Right lobe of liver (tissue), 6 donors: ENCODE measurements around the gene TRIM34. TPM values are rescaled to one million over a fixed set of nuclear protein-coding genes. Genes with fewer than 3 reads are reported as not detected.
"Not testable (repeated sequence)": the region's sequence is repeated elsewhere in the genome, so short reads cannot be mapped to it uniquely, and the experiment has no call there.

Source experiments
- ATAC-seq, 4 donors: fragments of 200-7000 bp; cut with Tn5 transposase; one replicate each; pipeline ENCODE4 v1.9.1; 2020; ENCODE audit warnings: mild to moderate bottlenecking in 4 of 4, moderate library complexity in 4 of 4
- DNase-seq, 3 donors: peaks; one replicate each; pipeline ENCODE4 v3.0.0-alpha.2; 2020
- H3K27ac ChIP-seq, 3 donors: fragments of 200-600 bp; one replicate each; pipeline ENCODE4 v1.8.0; 2022
- H3K27me3 ChIP-seq, 2 donors: fragments of 200-600 bp; one replicate each; pipeline ENCODE4 v1.8.0; 2022
- H3K36me3 ChIP-seq, 4 donors: fragments of 200-600 bp; sonication (generic) in 1 of 4; one replicate each; pipeline versions ENCODE4 v1.5.1 to v1.8.0; 2017 to 2022; ENCODE audit warnings: control low read depth in 1 of 4
- H3K4me1 ChIP-seq, 4 donors: fragments of 200-600 bp; sonication (generic) in 1 of 4; one replicate each; pipeline versions ENCODE4 v1.5.1 to v1.8.0; 2017 to 2022; ENCODE audit warnings: control low read depth in 1 of 4
- H3K4me3 ChIP-seq, 3 donors: fragments of 200-600 bp; one replicate each; pipeline ENCODE4 v1.8.0; 2022
- H3K9me3 ChIP-seq, 4 donors: fragments of 200-600 bp; sonication (generic) in 1 of 4; one replicate each; pipeline versions ENCODE4 v1.5.1 to v1.8.0; 2017 to 2022; ENCODE audit warnings: control low read depth in 1 of 4
- POLR2A ChIP-seq: fragments of 450-650 bp; IDR thresholded peaks from one replicate; pipeline ENCODE4 v1.6.1; 2017; ENCODE audit warnings: antibody characterized with exemption, mild to moderate bottlenecking
- WGBS: methylation state at CpG from one replicate; pipeline ENCODE4 v1.1.6; 2018; ENCODE audit warnings: low coverage, low lambda C conversion rate; ENCODE audit not compliant: insufficient coverage; ENCODE audit errors: missing lambda C conversion rate; 5-methylcytosine and 5-hydroxymethylcytosine counted together
- intact Hi-C, 2 donors: fragments of 100-400 bp; cut with DNase I; formaldehyde crosslinking; loops; one replicate each; pipeline versions ENCODE4 v1.11.2 to v1.14.1; 2022
- total RNA-seq, 6 experiments: library from RNA; depleted of rRNA in 2 of 6; stranded (reverse); fragments of >200 nt in 2 of 6; fragmentation: NEBNext Ultra II Directional in 3 of 6; extraction: Animal tissue kit (Norgen Biotek cat#: 25700) in 3 of 6; gene quantifications; one replicate each; pipeline versions ENCODE4 v1.1.0 to v1.2.4, GENCODE V29; 2016 to 2023
- TF ChIP-seq, protein P1 (sequence below), 4 donors: fragments of 200-600 bp in 3 of 4; fragments of 450-650 bp in 1 of 4; IDR thresholded peaks; one replicate each; pipeline versions ENCODE4 v1.5.1 to v1.8.0; 2016 to 2022; ENCODE audit warnings: antibody characterized with exemption in 4 of 4, mild to moderate bottlenecking in 2 of 4
- donor health status: DM: no; HTN: yes; CAD: no.
- donor health status: DM: no; HTN: no; CAD: no.
- donor health status: DM: no; HTN: no; CAD: no.
- donor health status: DM: no; HTN: yes; CAD: no.
- donor health status: DM: no; HTN: yes; CAD: no.

Gene TRIM34
- total RNA-seq, 6 experiments from 2014 or later: 0.93 to 3.3 (median 2.3) TPM

DNA sequence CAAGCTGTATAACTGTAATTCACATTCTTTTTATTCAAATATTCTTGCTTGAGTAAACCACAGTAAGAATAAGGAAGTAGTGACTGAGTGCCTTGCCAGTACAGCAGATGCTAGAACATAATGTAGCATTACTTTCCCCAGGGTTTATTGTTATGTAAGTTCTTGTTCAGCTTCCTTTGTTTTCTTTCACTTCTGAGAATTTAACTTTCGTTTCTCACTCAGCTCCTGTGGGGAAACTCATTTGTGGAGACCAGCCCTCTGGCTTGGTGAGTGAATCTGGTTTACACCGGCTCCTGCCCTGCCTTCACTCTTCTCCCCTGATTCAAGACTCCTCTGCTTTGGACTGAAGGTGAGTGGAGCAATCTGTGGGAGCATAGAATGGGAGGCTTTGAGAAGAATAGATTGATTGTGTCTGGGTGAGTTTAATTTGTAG lies 64.8 kb downstream of the TRIM34 start, which contains the start of gene TRIM22:
Gene TRIM22 (plus strand): TSS at position 240 of the 433 bp plus-strand sequence. CDS start 6,443 bp downstream, outside the sequence.
- peak; percentile 55 to 69 (median 65) for ATAC-seq
- WGBS: 3% methylated on average over 2 of the region's 2 CpGs
- Histone ChIP-seq H3K27me3 (no peaks in the 10 kb centered on the region), H3K4me1 (peaks cover 0 to 5% (median 0%) of the 10 kb centered on the region in 4 donors), H3K27ac (peak within 1 kb of the TSS; percentile 75 to 79 (median 78)), H3K9me3 (no peaks in the 10 kb centered on the region), H3K36me3 (no peaks in the 10 kb centered on the region), H3K4me3 (peak within 1 kb of the TSS; percentile 22 to 46 (median 38))
- intact Hi-C loops: no loop called here
- TF ChIP-seq POLR2A: no peak
- TF ChIP-seq, protein P1, sequence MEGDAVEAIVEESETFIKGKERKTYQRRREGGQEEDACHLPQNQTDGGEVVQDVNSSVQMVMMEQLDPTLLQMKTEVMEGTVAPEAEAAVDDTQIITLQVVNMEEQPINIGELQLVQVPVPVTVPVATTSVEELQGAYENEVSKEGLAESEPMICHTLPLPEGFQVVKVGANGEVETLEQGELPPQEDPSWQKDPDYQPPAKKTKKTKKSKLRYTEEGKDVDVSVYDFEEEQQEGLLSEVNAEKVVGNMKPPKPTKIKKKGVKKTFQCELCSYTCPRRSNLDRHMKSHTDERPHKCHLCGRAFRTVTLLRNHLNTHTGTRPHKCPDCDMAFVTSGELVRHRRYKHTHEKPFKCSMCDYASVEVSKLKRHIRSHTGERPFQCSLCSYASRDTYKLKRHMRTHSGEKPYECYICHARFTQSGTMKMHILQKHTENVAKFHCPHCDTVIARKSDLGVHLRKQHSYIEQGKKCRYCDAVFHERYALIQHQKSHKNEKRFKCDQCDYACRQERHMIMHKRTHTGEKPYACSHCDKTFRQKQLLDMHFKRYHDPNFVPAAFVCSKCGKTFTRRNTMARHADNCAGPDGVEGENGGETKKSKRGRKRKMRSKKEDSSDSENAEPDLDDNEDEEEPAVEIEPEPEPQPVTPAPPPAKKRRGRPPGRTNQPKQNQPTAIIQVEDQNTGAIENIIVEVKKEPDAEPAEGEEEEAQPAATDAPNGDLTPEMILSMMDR (IDR thresholded peaks at IDR 0.05): no peak
- no peak for DNase-seq

DNA sequence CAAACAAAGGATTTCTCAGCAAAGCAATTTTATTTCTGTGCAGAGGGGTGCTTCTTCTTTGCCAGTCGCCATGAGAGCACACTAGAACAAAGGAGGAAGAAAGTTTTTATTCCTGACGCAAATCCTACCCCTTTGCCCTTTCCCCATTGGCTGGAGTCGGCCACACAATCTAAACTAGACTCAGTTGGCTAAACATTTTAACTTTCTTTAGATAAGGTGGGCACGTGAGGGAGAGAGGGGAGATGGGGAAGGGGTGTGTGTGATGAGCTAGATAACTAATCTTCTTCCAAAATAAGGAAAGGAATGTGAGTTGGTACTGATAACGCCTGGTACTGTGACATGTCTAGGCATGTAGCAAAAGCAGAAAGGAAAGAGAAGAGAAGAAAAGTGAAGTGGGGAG lies 65.4 kb downstream of the TRIM34 start:
- WGBS: 10% methylated on average over 5 of the region's 5 CpGs

DNA sequence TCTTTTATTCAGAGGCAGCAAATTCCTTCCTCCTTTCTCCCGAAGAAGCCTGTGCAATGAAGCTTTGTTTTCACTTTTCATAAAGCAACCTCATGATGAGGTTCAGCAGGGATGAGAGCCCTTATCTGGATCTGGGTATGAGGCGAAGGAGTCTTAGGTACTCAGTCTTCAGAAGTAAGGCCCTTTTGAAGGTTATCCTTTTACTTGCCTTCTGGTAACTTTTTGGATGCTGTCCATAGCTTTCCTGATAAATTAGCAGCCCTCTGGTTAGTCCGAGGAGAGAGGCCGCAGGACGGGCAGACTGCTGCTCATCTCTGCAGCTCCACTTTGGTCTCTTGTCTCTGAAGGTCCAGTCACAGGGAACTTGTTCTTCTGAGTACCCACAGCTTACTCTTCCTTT lies 65.9 kb downstream of the TRIM34 start:
- Histone ChIP-seq H3K27me3 (no peaks in the 10 kb centered on the region), H3K4me3 (peak overlapping the region; percentile 22 to 46 (median 38)), H3K4me1 (no peaks in the 10 kb centered on the region), H3K36me3 (no peaks in the 10 kb centered on the region), H3K27ac (peak overlapping the region; percentile 75 to 79 (median 78)), H3K9me3 (no peaks in the 10 kb centered on the region)
- ATAC-seq (peak; percentile 27 to 38 (median 30)), DNase-seq (no peak)
- TF ChIP-seq POLR2A: no peak
- 24% methylated on average over 4 of the region's 5 CpGs for WGBS
- intact Hi-C loops: no loop called here

More for the DNA sequence above, 65.4 kb downstream of the TRIM34 start:
- H3K4me1 ChIP-seq: peaks cover 0 to 4% (median 0%) of the 10 kb centered on the region in 4 donors
- H3K27ac ChIP-seq: peak overlapping the region; percentile 75 to 79 (median 78)
- ATAC-seq (peak; percentile 56 to 63 (median 60)), DNase-seq (no peak)
- no peaks in the 10 kb centered on the region for H3K27me3 ChIP-seq
- H3K4me3 ChIP-seq: peak overlapping the region; percentile 22 to 46 (median 38)
- H3K36me3 ChIP-seq: no peaks in the 10 kb centered on the region
- no peaks in the 10 kb centered on the region for H3K9me3 ChIP-seq
- intact Hi-C loops: no loop called here
- TF ChIP-seq POLR2A: peak; percentile 16
- TF ChIP-seq, protein P1 (IDR thresholded peaks at IDR 0.05): no peak

DNA sequence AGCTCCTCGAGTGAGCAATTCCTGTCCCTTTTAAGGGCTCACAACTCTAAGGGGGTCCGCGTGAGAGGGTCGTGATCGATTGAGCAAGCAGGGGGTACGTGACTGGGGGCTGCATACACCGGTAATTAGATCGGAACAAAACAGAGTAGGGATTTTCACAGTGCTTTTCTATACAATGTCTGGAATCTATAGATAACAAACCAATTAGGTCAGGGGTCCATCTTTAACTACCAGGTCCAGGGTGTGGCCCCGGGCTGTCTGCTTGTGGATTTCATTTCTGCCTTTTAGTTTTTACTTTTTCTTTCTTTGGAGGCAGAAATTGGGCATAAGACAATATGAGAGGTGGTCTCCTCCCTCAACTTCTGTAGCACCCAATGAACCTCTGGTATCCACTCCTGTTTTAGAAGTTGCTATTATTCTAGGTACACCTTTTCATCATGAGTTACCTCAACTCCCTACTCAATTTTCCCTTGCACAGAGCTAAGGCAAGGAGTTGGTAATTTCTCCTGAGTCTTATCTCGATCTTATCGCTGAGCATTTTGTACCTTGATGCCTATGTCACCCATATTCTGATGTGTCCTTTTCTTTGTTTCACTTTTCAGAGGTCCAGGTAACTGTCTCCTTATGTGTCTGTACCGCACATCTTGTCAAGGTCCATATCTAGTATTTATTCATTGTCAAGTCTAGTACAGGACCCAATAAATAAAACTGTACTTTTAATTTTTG lies 66.6 kb downstream of the TRIM34 start:
- H3K27me3 ChIP-seq, H3K9me3 ChIP-seq, H3K4me1 ChIP-seq, DNase-seq, ATAC-seq, intact Hi-C loops, H3K36me3 ChIP-seq: not testable (repeated sequence)
- peak overlapping the region in 2 of 3 donors; percentile 75 to 79 for H3K27ac ChIP-seq
- WGBS: 46% methylated on average over 12 of the region's 12 CpGs
- H3K4me3 ChIP-seq: peak overlapping the region; percentile 22 to 46 (median 38)

DNA sequence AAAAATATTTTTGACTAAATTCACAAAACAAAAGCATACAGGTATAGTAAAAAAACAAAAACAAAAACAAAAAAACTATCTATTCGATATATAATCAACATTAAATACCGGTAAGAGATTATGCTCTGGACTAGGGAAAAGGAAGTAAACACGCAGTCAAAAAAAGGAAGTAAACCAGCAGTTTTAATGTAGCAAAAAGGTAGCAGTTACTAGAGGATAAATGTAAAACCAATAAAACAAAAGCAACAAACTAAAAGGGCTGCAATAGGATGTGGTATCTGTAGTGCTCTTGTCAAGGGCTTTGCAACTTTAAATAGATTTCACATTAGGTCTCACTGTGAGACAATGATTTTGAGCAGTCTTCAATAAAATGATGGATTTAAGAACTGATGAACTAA lies 67.2 kb downstream of the TRIM34 start:
- DNase-seq (no peak), ATAC-seq (peak in 1 of 4 donors; percentile 7)
- H3K4me3 ChIP-seq: peak overlapping the region in 1 of 3 donors; percentile 2
- no peaks in the 10 kb centered on the region for H3K9me3 ChIP-seq
- peak overlapping the region in 1 of 3 donors; percentile 75 for H3K27ac ChIP-seq
- WGBS: 38% methylated on average over 3 of the region's 3 CpGs
- no peaks in the 10 kb centered on the region for H3K27me3 ChIP-seq
- H3K4me1 ChIP-seq: no peaks in the 10 kb centered on the region
- TF ChIP-seq POLR2A: no peak
- TF ChIP-seq, protein P1 (IDR thresholded peaks at IDR 0.05): no peak
- no peaks in the 10 kb centered on the region for H3K36me3 ChIP-seq
- intact Hi-C loops: no loop called here

Other genes starting within 250 kb of the TRIM34 start
- gene OR51M1, start 241.2 kb upstream of the TRIM34 start, total RNA-seq: not detected
- not detected for gene OR51Q1, start 202.9 kb upstream of the TRIM34 start, total RNA-seq
- gene OR51I1, start 183.5 kb upstream of the TRIM34 start, total RNA-seq: not detected
- not detected for gene OR51I2, start 175.7 kb upstream of the TRIM34 start, total RNA-seq
- gene OR52D1, start 136.3 kb upstream of the TRIM34 start, total RNA-seq: not detected
- gene UBQLN3, start 115.0 kb upstream of the TRIM34 start, total RNA-seq: under 1 TPM in 1 of 6 experiments, not detected in 5; 0.12 TPM
- gene UBQLNL, start 108.3 kb upstream of the TRIM34 start, total RNA-seq: under 1 TPM in 4 of 6 experiments, not detected in 2; 0.11 to 0.32 (median 0.21) TPM
- gene OR52H1, start 76.5 kb upstream of the TRIM34 start, total RNA-seq: under 1 TPM in 1 of 6 experiments, not detected in 5; 0.49 TPM
- gene OR52B6, start 44.1 kb upstream of the TRIM34 start, total RNA-seq: not detected
- 1 to 10 TPM in 1 of 6 experiments, under 1 TPM in 5; 0.29 to 2.0 (median 0.65) TPM for gene TRIM6, start 28.4 kb upstream of the TRIM34 start, total RNA-seq
- 10 to 100 TPM; 15.3 to 19.2 (median 18.2) TPM for gene TRIM5, start 60.1 kb downstream of the TRIM34 start, total RNA-seq
- gene TRIM22, start 64.8 kb downstream of the TRIM34 start, total RNA-seq: 10 to 100 TPM; 10.0 to 29.1 (median 13.8) TPM
- under 1 TPM in 1 of 6 experiments, not detected in 5; 0.12 TPM for gene OR56B1, start 111.4 kb downstream of the TRIM34 start, total RNA-seq
- not detected for gene OR52N4, start 129.2 kb downstream of the TRIM34 start, total RNA-seq
- gene OR52N5, start 158.4 kb downstream of the TRIM34 start, total RNA-seq: not detected
- gene OR52N1, start 166.3 kb downstream of the TRIM34 start, total RNA-seq: not detected
- not detected for gene OR52N2, start 183.9 kb downstream of the TRIM34 start, total RNA-seq
- gene OR52E6, start 216.9 kb downstream of the TRIM34 start, total RNA-seq: not detected
- not detected for gene OR52E8, start 232.7 kb downstream of the TRIM34 start, total RNA-seq